ENCODE data around the gene CIAO1. TPM values are rescaled to one million over a fixed set of nuclear protein-coding genes. Genes with fewer than 3 reads are reported as not detected.

Gene CIAO1
- total RNA-seq, 6 donors from 2014 or later = 69.0 to 169 (median 91.0) TPM

- DNase-seq (peak in 1 of 2 donors; percentile 41), ATAC-seq (ENCODE audit: low FRiP score in 2 of 2) (no peak)
- H3K4me1 ChIP-seq = peaks cover 77 to 86% (median 81%) of the 10 kb centered on the region in 4 donors
- peak overlapping the region in 1 of 4 donors; percentile 2 for H3K4me3 ChIP-seq
- H3K36me3 ChIP-seq = peaks cover 12 to 40% (median 13%) of the 10 kb centered on the region in 4 donors
- no peaks in the 10 kb centered on the region for H3K9me3 ChIP-seq
- H3K27ac ChIP-seq = peak overlapping the region; percentile 76 to 94 (median 87)
- 64% methylated on average over 5 of the region's 5 CpGs; no CpG with 5 or more reads in 1 of the 2 donors for WGBS, 2 donors
- TF ChIP-seq POLR2A (IDR thresholded peaks at IDR 0.05) (no peak), EP300 (IDR thresholded peaks at IDR 0.05) (no peak), CTCF (IDR thresholded peaks at IDR 0.05) (no peak), POLR2AphosphoS5 (IDR thresholded peaks at IDR 0.05) (no peak)
- H3K27me3 ChIP-seq = no peaks in the 10 kb centered on the region
Observed at GRCh38 chr2:96259497-96259921, 6.5 kb upstream of the CIAO1 start.

GRCh38 chr2:96260387-96261260 is 5.4 kb upstream of the CIAO1 start:
- peaks cover 2 to 29% (median 4%) of the 10 kb centered on the region in 4 donors for H3K36me3 ChIP-seq
- H3K4me3 ChIP-seq = peak overlapping the region in 1 of 4 donors; percentile 2
- H3K4me1 ChIP-seq = peaks cover 72 to 82% (median 75%) of the 10 kb centered on the region in 4 donors
- 48 to 49% methylated on average over 10 of the region's 10 CpGs for WGBS, 2 donors
- H3K27me3 ChIP-seq = no peaks in the 10 kb centered on the region
- DNase-seq (peak in 1 of 2 donors; percentile 68), ATAC-seq (ENCODE audit: low FRiP score in 2 of 2) (peak; percentile 85)
- H3K9me3 ChIP-seq = no peaks in the 10 kb centered on the region
- TF ChIP-seq POLR2A (IDR thresholded peaks at IDR 0.05) = peak in 1 of 4 donors; percentile 57
- TF ChIP-seq POLR2AphosphoS5 (IDR thresholded peaks at IDR 0.05) = peak in 1 of 2 donors; percentile 56
- peak in 1 of 4 donors; percentile 63 for TF ChIP-seq EP300 (IDR thresholded peaks at IDR 0.05)
- peak in 5 of 6 experiments; percentile 15 to 37 (median 19) for TF ChIP-seq CTCF (IDR thresholded peaks at IDR 0.05)
- peak overlapping the region; percentile 76 to 94 (median 87) for H3K27ac ChIP-seq

- DNase-seq = no peak
- Histone ChIP-seq H3K4me1 (peaks cover 69 to 81% (median 70%) of the 10 kb centered on the region in 4 donors), H3K9me3 (no peaks in the 10 kb centered on the region), H3K4me3 (no peak overlapping the region), H3K27ac (peak overlapping the region; percentile 76 to 94 (median 87)), H3K36me3 (peaks cover 0 to 22% (median 1%) of the 10 kb centered on the region in 4 donors), H3K27me3 (no peaks in the 10 kb centered on the region)
- 94 to 95% methylated on average over 4 to 6 of the region's 6 CpGs for WGBS, 2 donors
- TF ChIP-seq CTCF (IDR thresholded peaks at IDR 0.05) (no peak), POLR2AphosphoS5 (IDR thresholded peaks at IDR 0.05) (no peak), EP300 (IDR thresholded peaks at IDR 0.05) (no peak), POLR2A (IDR thresholded peaks at IDR 0.05) (no peak)
- ATAC-seq (ENCODE audit: low FRiP score in 2 of 2) = no peak
Observed at GRCh38 chr2:96261328-96262003, 4.6 kb upstream of the CIAO1 start.

GRCh38 chr2:96262306-96262705 is 3.7 kb upstream of the CIAO1 start:
- ATAC-seq (ENCODE audit: low FRiP score in 2 of 2) = no peak
- 79 to 82% methylated on average over 2 of the region's 2 CpGs for WGBS, 2 donors

More at GRCh38 chr2:96262306-96262705, 3.7 kb upstream of the CIAO1 start:
- no peak overlapping the region for H3K27ac ChIP-seq
- H3K27me3 ChIP-seq = no peaks in the 10 kb centered on the region
- no peak for DNase-seq
- peaks cover 0 to 22% (median 1%) of the 10 kb centered on the region in 4 donors for H3K36me3 ChIP-seq
- no peaks in the 10 kb centered on the region for H3K9me3 ChIP-seq
- TF ChIP-seq POLR2AphosphoS5 (IDR thresholded peaks at IDR 0.05) (no peak), POLR2A (IDR thresholded peaks at IDR 0.05) (no peak), EP300 (IDR thresholded peaks at IDR 0.05) (no peak), CTCF (IDR thresholded peaks at IDR 0.05) (no peak)
- peaks cover 70 to 81% (median 71%) of the 10 kb centered on the region in 4 donors for H3K4me1 ChIP-seq
- H3K4me3 ChIP-seq = no peak overlapping the region

Data from upper lobe of left lung (tissue), 6 donors.